GM12892 (cell line): ENCODE measurements around the gene FOSB.

Experiments
- POLR2A ChIP-seq: IDR thresholded peaks from 2 replicates; pipeline ENCODE4 v1.6.1; 2011; ENCODE audit warnings: low read depth, low read length, control low read depth
- POLR2AphosphoS5 ChIP-seq: IDR thresholded peaks from 2 replicates; pipeline ENCODE4 v1.6.1; 2011; ENCODE audit warnings: low read depth, low read length, control low read depth
- TAF1 ChIP-seq: IDR thresholded peaks from 2 replicates; pipeline ENCODE4 v1.6.1; 2011; ENCODE audit warnings: low read depth, mild to moderate bottlenecking, control low read depth, low read length, borderline replicate concordance

- TF ChIP-seq POLR2AphosphoS5 = no peak
- TF ChIP-seq TAF1 = no peak
- TF ChIP-seq POLR2A = no peak
Observed at GRCh38 chr19:45517238-45517637, 49.4 kb downstream of the FOSB start.
